Stimulated activated CD8-positive, alpha-beta memory T cell treated with anti-CD3 and anti-CD28 coated beads, Interleukin-15, amount 100 ng/mL, for 48 hours (primary cell): ENCODE data around the gene CEMIP2.

Experiments used
- DNase-seq, 2 donors: peaks; one replicate each; pipeline ENCODE4 v3.0.0-alpha.2; 2020; ENCODE audit warnings: low read depth in 2 of 2

Gene CEMIP2

GRCh38 chr9:71642056-71642455 lies 126.3 kb downstream of the CEMIP2 start:
- no peak for DNase-seq

DNA sequence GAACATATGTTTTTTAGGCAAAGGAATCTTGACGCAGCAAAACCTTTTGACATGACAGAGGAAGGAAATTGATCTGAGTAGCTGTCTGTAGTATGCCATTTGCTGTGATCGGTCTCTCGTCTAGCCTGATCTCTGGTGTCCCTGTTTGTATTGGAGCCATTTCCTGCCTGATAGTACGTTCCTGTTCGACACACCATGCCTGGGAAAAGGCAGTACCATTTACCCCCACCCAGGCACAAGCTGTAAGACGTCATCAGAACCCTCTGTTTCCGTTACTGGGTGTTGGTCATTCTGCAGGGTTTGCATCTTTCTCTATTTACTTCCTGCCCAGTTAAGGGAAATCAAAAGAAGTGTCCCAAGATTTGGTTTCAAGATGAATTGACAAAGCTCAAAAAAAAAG lies 129.7 kb downstream of the CEMIP2 start:
- no peak for DNase-seq

DNA sequence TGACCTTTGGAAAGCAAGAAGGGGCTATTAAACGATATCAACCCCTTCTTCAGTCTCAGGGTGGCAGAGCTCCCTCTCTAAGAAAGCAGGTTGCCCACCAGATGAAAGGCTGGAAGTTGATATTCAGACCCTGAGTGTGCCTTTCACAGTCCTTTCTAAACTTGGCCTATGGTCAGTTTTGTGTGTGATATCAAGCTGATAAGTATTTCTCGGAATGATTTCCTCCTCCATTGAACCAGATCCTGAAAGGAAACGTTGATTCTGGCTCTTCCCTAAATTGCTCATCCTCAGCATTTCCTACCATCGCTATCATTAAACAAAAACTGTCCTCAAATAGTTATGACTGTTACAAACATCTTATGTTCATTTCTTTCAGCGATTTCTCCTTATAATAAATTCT lies 130.4 kb downstream of the CEMIP2 start:
- DNase-seq, result no peak

GRCh38 chr9:71637375-71637774 lies 130.9 kb downstream of the CEMIP2 start:
- no peak for DNase-seq

GRCh38 chr9:71636143-71636839 lies 132.0 kb downstream of the CEMIP2 start:
- no peak for DNase-seq

DNA sequence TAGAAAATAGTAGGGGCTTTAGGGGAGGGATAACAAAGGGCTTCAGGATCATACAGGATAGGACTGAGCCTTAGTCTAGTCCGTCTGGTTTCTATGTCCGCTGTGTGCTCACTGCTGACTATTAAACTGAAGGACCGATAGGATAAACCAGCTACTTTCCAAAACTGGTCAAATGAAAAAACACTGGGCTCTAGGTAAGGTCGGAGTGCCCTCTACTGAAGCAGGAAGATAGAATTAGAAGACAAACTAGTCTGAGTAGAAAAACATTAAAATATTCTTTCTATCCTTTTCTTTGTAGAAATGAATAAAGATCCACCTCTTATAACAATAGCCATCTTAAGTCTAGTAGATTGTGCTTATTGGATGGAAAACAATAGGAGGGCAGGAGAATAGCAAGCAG lies 133.6 kb downstream of the CEMIP2 start:
- no peak for DNase-seq
